ENCODE results near the gene REG4. TPM values are rescaled to one million over a fixed set of nuclear protein-coding genes. Genes with fewer than 3 reads are reported as not detected.

The REG4 gene
- total and polyA plus RNA-seq, 2 of the 4 experiments (the other 2 are of a cell fraction): not detected

GRCh38 chr1:119805746-119806145 lies 5.5 kb downstream of the REG4 start:
- Histone ChIP-seq H2BK5ac (ENCODE audit: low read depth, low read length, poor library complexity, severe bottlenecking) (no peak overlapping the region), H2AK5ac (ENCODE audit: low read depth, low read length) (no peak overlapping the region), H3K79me1 (ENCODE audit: low read depth in 1 of 2, low read length in 2 of 2) (no peaks in the 10 kb centered on the region), H3K9me3 (ENCODE audit: control insufficient read depth, insufficient read depth, low read length) (no peaks in the 10 kb centered on the region), H3K4me1 (ENCODE audit: control insufficient read depth, insufficient read depth, low read length) (peaks cover 3% of the 10 kb centered on the region; the same call in 1 of the 2 replicates), H3K14ac (replicated peaks; ENCODE audit: low read depth, low read length) (no peak overlapping the region), H4K91ac (ENCODE audit: insufficient read depth, low read depth, low read length) (no peak overlapping the region), H2BK15ac (ENCODE audit: low read depth, low read length) (no peak overlapping the region), H4K20me1 (ENCODE audit: insufficient read depth, low read length) (no peaks in the 10 kb centered on the region), H3K56ac (ENCODE audit: extremely low read depth, insufficient read depth, low read length) (no peak overlapping the region), H2BK120ac (ENCODE audit: low read depth, low read length) (no peak overlapping the region), H3K27me3 (ENCODE audit: control insufficient read depth, insufficient read depth, low read length) (peaks cover 12% of the 10 kb centered on the region), H3K23ac (ENCODE audit: low read depth, low read length) (no peak overlapping the region), H4K8ac (ENCODE audit: low read depth in 2 of 2, low read length in 2 of 2) (no peak overlapping the region), H2BK20ac (ENCODE audit: low read depth, low read length) (no peak overlapping the region), H2AFZ (replicated peaks; ENCODE audit: low read length, poor library complexity) (no peak overlapping the region), H3K4ac (ENCODE audit: low read depth, low read length) (no peak overlapping the region), H3K4me2 (ENCODE audit: low read depth, low read length) (no peak overlapping the region), H3K36me3 (ENCODE audit: control insufficient read depth, insufficient read depth, low read length) (no peaks in the 10 kb centered on the region), H3K18ac (ENCODE audit: low read depth, low read length) (no peak overlapping the region), H3K9ac (ENCODE audit: low read depth, low read length) (no peak overlapping the region), H3K4me3 (ENCODE audit: insufficient read depth, low read depth, low read length) (no peak overlapping the region), H2AK9ac (replicated peaks; ENCODE audit: low read depth, low read length, poor library complexity) (no peak overlapping the region), H3K9me1 (ENCODE audit: insufficient read depth, low read length) (no peaks in the 10 kb centered on the region), H4K5ac (ENCODE audit: low read depth, low read length) (no peak overlapping the region), H3K27ac (ENCODE audit: insufficient read depth, low read length) (no peak overlapping the region)
- WGBS, 2 experiments (ENCODE audit: extremely low coverage in 2 of 2, insufficient read length in 1 of 2): 86% methylated on average over 7 of the region's 13 CpGs; no CpG with 5 or more reads in 1 of the 2 experiments
- ChIA-PET POLR2A (ENCODE audit: unreplicated experiment) (no interaction called here), CTCF (no interaction called here)
- dilution Hi-C loops (cut with HindIII; ENCODE audit: low sequenced_read_pairs, unreplicated experiment) (no loop called here), intact Hi-C loops (cut with micrococcal nuclease) (loop anchor here (2.0 to 5.0 kb wide), 2 partner anchors 17 to 137 kb away; no protein-coding TSS in a partner anchor), in situ Hi-C loops (cut with MboI; ENCODE audit: low sequenced_read_pairs) (no loop called here)
- DNase-seq: no peak
- no TSS peak for BruUV-seq (replicated peaks)
- ATAC-seq (ENCODE audit: low read depth): no peak
- TF ChIP-seq CTCF (conservative IDR thresholded peaks at IDR 0.05; ENCODE audit: low read depth, low read length): no peak
- TF ChIP-seq USF2 (IDR thresholded peaks at IDR 0.05; ENCODE audit: low read depth, low read length): no peak
- no peak for TF ChIP-seq NFE2L2 (IDR thresholded peaks at IDR 0.05; ENCODE audit: low read depth, low read length)
- TF ChIP-seq ELK1 (IDR thresholded peaks at IDR 0.05; ENCODE audit: borderline replicate concordance, low read depth, low read length): no peak
